ENCODE measurements around the gene MGAT3. TPM values are rescaled to one million over a fixed set of nuclear protein-coding genes. Genes with fewer than 3 reads are reported as not detected.

Gene MGAT3
- total and polyA plus RNA-seq, 2 donors (not counting 1 experiment from before 2014, with no cell fraction given): 11.1 to 27.8 TPM

DNA sequence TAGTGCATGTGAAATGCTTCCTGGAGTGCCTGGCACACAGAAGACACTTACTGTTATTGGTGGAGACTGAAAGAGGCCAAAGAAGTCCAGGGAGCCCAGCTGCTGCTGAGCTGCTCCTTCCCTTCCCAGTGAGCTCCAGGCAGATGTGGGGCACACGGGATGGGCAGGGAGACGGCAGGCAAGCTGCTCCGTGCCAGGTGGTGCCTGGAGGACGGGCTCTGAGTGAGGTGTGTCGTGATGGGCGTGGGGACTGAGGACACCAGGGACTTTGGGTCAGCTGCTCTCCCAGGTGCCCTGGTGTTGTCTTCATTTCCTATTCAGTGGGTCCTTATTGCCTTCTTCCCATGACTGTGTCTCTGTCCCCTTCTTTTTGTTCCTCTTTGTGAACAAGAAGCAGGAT, 37.7 kb upstream of the MGAT3 start:
- no peak for DNase-seq
- TF ChIP-seq, protein P1, sequence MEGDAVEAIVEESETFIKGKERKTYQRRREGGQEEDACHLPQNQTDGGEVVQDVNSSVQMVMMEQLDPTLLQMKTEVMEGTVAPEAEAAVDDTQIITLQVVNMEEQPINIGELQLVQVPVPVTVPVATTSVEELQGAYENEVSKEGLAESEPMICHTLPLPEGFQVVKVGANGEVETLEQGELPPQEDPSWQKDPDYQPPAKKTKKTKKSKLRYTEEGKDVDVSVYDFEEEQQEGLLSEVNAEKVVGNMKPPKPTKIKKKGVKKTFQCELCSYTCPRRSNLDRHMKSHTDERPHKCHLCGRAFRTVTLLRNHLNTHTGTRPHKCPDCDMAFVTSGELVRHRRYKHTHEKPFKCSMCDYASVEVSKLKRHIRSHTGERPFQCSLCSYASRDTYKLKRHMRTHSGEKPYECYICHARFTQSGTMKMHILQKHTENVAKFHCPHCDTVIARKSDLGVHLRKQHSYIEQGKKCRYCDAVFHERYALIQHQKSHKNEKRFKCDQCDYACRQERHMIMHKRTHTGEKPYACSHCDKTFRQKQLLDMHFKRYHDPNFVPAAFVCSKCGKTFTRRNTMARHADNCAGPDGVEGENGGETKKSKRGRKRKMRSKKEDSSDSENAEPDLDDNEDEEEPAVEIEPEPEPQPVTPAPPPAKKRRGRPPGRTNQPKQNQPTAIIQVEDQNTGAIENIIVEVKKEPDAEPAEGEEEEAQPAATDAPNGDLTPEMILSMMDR (IDR thresholded peaks at IDR 0.05): no peak
- TF ChIP-seq EZH2 (IDR thresholded peaks at IDR 0.05; ENCODE audit: borderline replicate concordance, insufficient read depth, low read depth, low read length, poor library complexity, severe bottlenecking): no peak
- Mint-ChIP-seq H3K4me3 (no peak overlapping the region), H3K4me1 (peaks cover 5% of the 10 kb centered on the region), H3K9me3 (ENCODE audit: insufficient read depth) (no peaks in the 10 kb centered on the region), H3K27ac (no peak overlapping the region), H3K27me3 (no peaks in the 10 kb centered on the region)
- no peaks in the 10 kb centered on the region for H3K9me3 ChIP-seq (ENCODE audit: control extremely low read depth in 1 of 3, control insufficient read depth in 2 of 3, insufficient read depth in 1 of 3, low read length in 2 of 3)
- H3K4me1 ChIP-seq (ENCODE audit: control insufficient read depth in 2 of 2, insufficient read depth in 2 of 2, low read length in 2 of 2): peaks cover 0 to 5% of the 10 kb centered on the region in 2 donors
- H3K79me2 ChIP-seq (ENCODE audit: control insufficient read depth, insufficient read depth, low read length): peaks cover 16% of the 10 kb centered on the region
- no peak overlapping the region for H3K27ac ChIP-seq (ENCODE audit: low read length in 2 of 2)
- no peaks in the 10 kb centered on the region for H3K27me3 ChIP-seq (replicated peaks in 1 of 4; ENCODE audit: control extremely low read depth in 1 of 4, control insufficient read depth in 3 of 4, insufficient read depth in 4 of 4, low read length in 3 of 4)
- ChIA-PET POLR2A (no interaction called here), CTCF (interaction anchor here (0.7 kb wide), 1 partner anchor 264 kb away, joined by 3 read pairs; no protein-coding TSS in a partner anchor)
- H3K36me3 ChIP-seq (replicated peaks in 1 of 2; ENCODE audit: control extremely low read depth in 1 of 2, control insufficient read depth in 1 of 2, extremely low read depth in 1 of 2, insufficient read depth in 2 of 2, low read length in 1 of 2): peaks cover 2 to 70% of the 10 kb centered on the region in 2 experiments
- no peak overlapping the region for H3K9ac ChIP-seq (ENCODE audit: low read length)
- no peak overlapping the region for H3K4me3 ChIP-seq (ENCODE audit: control extremely low read depth in 1 of 5, extremely low read depth in 1 of 5, insufficient read depth in 1 of 5, low read depth in 2 of 5, low read length in 4 of 5)
- H4K20me1 ChIP-seq (ENCODE audit: control insufficient read depth, insufficient read depth, low read length, poor library complexity, severe bottlenecking): peaks cover 15% of the 10 kb centered on the region
- intact Hi-C loops (cut with micrococcal nuclease): no loop called here
- 100% methylated on average over 5 of the region's 6 CpGs for WGBS (ENCODE audit: insufficient coverage)
- no peak overlapping the region for H3K4me2 ChIP-seq (replicated peaks; ENCODE audit: low read depth, low read length, poor library complexity, severe bottlenecking)
- no peak overlapping the region for H2AFZ ChIP-seq (ENCODE audit: insufficient read depth, low read depth, low read length, poor library complexity, severe bottlenecking)
- no peak for ATAC-seq (ENCODE audit: low read depth)

DNA sequence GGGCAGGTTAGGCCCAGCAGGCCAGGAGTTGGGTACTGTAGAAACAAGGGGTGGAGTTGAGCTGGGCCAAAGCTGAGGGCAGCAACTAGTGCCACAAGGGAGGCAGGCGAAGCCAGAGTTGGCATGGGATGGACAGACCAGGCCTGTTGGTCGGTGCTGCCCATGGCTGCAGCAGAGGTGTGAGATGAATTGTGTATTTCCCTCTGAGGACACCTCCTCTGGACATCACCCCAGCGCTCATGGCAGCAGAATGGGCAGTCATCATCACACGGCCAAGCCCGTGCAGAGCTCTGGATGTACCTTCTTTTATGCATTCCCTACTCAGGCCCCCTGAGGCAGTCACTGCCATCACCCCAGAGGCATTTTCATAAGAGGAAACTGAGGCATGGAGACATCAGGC, 36.9 kb upstream of the MGAT3 start:
- H3K4me2 ChIP-seq (replicated peaks; ENCODE audit: low read depth, low read length, poor library complexity, severe bottlenecking): no peak overlapping the region
- no peaks in the 10 kb centered on the region for H3K4me1 ChIP-seq (ENCODE audit: control insufficient read depth in 2 of 2, insufficient read depth in 2 of 2, low read length in 2 of 2)
- peaks cover 7% of the 10 kb centered on the region for H4K20me1 ChIP-seq (ENCODE audit: control insufficient read depth, insufficient read depth, low read length, poor library complexity, severe bottlenecking)
- H3K4me3 Mint-ChIP-seq: no peak overlapping the region
- H3K9ac ChIP-seq (ENCODE audit: low read length): no peak overlapping the region
- H3K36me3 ChIP-seq (replicated peaks in 1 of 2; ENCODE audit: control extremely low read depth in 1 of 2, control insufficient read depth in 1 of 2, extremely low read depth in 1 of 2, insufficient read depth in 2 of 2, low read length in 1 of 2): peaks cover 2 to 73% of the 10 kb centered on the region in 2 experiments
- H3K27me3 Mint-ChIP-seq: no peaks in the 10 kb centered on the region
- POLR2A ChIA-PET: no interaction called here
- no peak overlapping the region for H2AFZ ChIP-seq (ENCODE audit: insufficient read depth, low read depth, low read length, poor library complexity, severe bottlenecking)
- no peaks in the 10 kb centered on the region for H3K27me3 ChIP-seq (replicated peaks in 1 of 4; ENCODE audit: control extremely low read depth in 1 of 4, control insufficient read depth in 3 of 4, insufficient read depth in 4 of 4, low read length in 3 of 4)
- 97% methylated on average over 5 of the region's 5 CpGs for WGBS (ENCODE audit: insufficient coverage)
- H3K4me1 Mint-ChIP-seq: peaks cover 3% of the 10 kb centered on the region
- TF ChIP-seq, protein P1 (IDR thresholded peaks at IDR 0.05): no peak
- no peak for TF ChIP-seq EZH2 (IDR thresholded peaks at IDR 0.05; ENCODE audit: borderline replicate concordance, insufficient read depth, low read depth, low read length, poor library complexity, severe bottlenecking)
- no peak overlapping the region for H3K4me3 ChIP-seq (ENCODE audit: control extremely low read depth in 1 of 5, extremely low read depth in 1 of 5, insufficient read depth in 1 of 5, low read depth in 2 of 5, low read length in 4 of 5)
- H3K79me2 ChIP-seq (ENCODE audit: control insufficient read depth, insufficient read depth, low read length): peaks cover 8% of the 10 kb centered on the region
- no peak overlapping the region for H3K27ac Mint-ChIP-seq
- ATAC-seq (ENCODE audit: low read depth) (no peak), DNase-seq (no peak)
- H3K9me3 Mint-ChIP-seq (ENCODE audit: insufficient read depth): no peaks in the 10 kb centered on the region
- H3K27ac ChIP-seq (ENCODE audit: low read length in 2 of 2): no peak overlapping the region
- intact Hi-C loops (cut with micrococcal nuclease): no loop called here
- CTCF ChIA-PET: no interaction called here
- no peaks in the 10 kb centered on the region for H3K9me3 ChIP-seq (ENCODE audit: control extremely low read depth in 1 of 3, control insufficient read depth in 2 of 3, insufficient read depth in 1 of 3, low read length in 2 of 3)
